Body of pancreas (tissue), 4 donors: ENCODE measurements around the gene CRB1. TPM values are rescaled to one million over a fixed set of nuclear protein-coding genes. Genes with fewer than 3 reads are reported as not detected.

Experiments used
- ATAC-seq: fragments of 150-250 bp; one replicate; pipeline ENCODE4 v1.9.1; 2016
- DNase-seq, 4 donors: peaks; one replicate each; pipeline ENCODE4 v3.0.0-alpha.2; 2019
- H3K27ac ChIP-seq, 4 donors: fragments of 200-600 bp; sonication (generic); 1 replicate in 3 of 4; 2 replicates in 1 of 4; pipeline versions ENCODE4 v1.5.1 to v1.6.1; 2016 to 2019; ENCODE audit warnings: mild to moderate bottlenecking in 1 of 4, mixed read lengths in 1 of 4, moderate library complexity in 1 of 4
- H3K27me3 ChIP-seq, 2 donors: fragments of 200-600 bp; sonication (generic); one replicate each; pipeline ENCODE4 v1.6.0; 2016; ENCODE audit warnings: mild to moderate bottlenecking in 1 of 2
- H3K36me3 ChIP-seq, 2 donors: fragments of 200-600 bp; sonication (generic); replicated peaks in 1 of 2; 2 replicates each; pipeline ENCODE4 v1.5.1; 2016; ENCODE audit warnings: low read depth in 2 of 2; ENCODE audit not compliant: insufficient read depth in 1 of 2
- H3K4me1 ChIP-seq: fragments of 200-600 bp; sonication (generic); one replicate; pipeline ENCODE4 v1.6.0; 2016
- H3K4me3 ChIP-seq, 2 donors: fragments of 200-600 bp; sonication (generic); 1 replicate in 1 of 2; 2 replicates in 1 of 2; pipeline ENCODE4 v1.5.1; 2016 to 2019
- H3K9me3 ChIP-seq, 3 donors: fragments of 200-600 bp; sonication (generic); 1 replicate in 2 of 3; 2 replicates in 1 of 3; pipeline ENCODE4 v1.5.1; 2016
- POLR2A ChIP-seq, 3 donors: fragments of 450-650 bp; IDR thresholded peaks; one replicate each; pipeline ENCODE4 v1.6.1; 2016; ENCODE audit warnings: antibody characterized with exemption in 3 of 3, mild to moderate bottlenecking in 2 of 3
- WGBS, 2 donors: methylation state at CpG; one replicate each; pipeline ENCODE4 v1.1.5; 2017; 5-methylcytosine and 5-hydroxymethylcytosine counted together
- intact Hi-C: fragments of 100-400 bp; cut with DNase I; formaldehyde crosslinking; loops from one replicate; pipeline ENCODE4 v1.15.1; 2023
- total RNA-seq, 2 donors: library from RNA; depleted of rRNA; stranded (reverse); fragments of >200 nt; gene quantifications; one replicate each; pipeline ENCODE4 v1.1.0, GENCODE V29; 2016
- TF ChIP-seq, protein P1 (sequence below), 7 experiments: fragments of 450-650 bp in 4 of 7; fragments of 200-600 bp in 3 of 7; sonication (generic) in 3 of 7; IDR thresholded peaks; one replicate each; pipeline ENCODE4 v1.5.1; 2016 to 2019; ENCODE audit warnings: antibody characterized with exemption in 7 of 7

The CRB1 gene
- total RNA-seq, 2 donors from 2014 or later, result 0.26 to 10.2 TPM

DNA sequence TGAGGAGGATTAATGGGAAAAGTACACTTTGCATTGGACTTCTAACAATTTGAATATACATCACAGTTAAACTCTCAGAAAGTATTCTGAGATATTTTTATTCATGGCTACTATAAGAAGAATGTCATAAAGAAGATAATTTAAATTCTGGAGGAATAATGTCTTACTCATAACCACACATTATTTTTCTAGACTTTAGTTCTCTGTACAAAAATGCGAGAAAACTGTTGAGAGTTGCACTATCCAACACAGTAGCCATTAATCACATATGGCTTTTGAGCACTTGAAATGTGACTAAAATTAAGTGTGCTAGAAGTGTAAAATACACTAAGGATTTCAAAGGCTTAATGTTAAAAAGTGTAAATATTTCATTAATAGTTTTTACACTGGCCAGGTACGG, 53.8 kb downstream of the CRB1 start:
- H3K27me3 ChIP-seq, result no peaks in the 10 kb centered on the region
- H3K36me3 ChIP-seq, result no peaks in the 10 kb centered on the region
- H3K4me1 ChIP-seq, result peaks cover 6% of the 10 kb centered on the region
- ATAC-seq (no peak), DNase-seq (no peak)
- no peak overlapping the region for H3K4me3 ChIP-seq
- WGBS, 2 donors, result 89 to 96% methylated on average over 2 of the region's 2 CpGs
- TF ChIP-seq, protein P1, sequence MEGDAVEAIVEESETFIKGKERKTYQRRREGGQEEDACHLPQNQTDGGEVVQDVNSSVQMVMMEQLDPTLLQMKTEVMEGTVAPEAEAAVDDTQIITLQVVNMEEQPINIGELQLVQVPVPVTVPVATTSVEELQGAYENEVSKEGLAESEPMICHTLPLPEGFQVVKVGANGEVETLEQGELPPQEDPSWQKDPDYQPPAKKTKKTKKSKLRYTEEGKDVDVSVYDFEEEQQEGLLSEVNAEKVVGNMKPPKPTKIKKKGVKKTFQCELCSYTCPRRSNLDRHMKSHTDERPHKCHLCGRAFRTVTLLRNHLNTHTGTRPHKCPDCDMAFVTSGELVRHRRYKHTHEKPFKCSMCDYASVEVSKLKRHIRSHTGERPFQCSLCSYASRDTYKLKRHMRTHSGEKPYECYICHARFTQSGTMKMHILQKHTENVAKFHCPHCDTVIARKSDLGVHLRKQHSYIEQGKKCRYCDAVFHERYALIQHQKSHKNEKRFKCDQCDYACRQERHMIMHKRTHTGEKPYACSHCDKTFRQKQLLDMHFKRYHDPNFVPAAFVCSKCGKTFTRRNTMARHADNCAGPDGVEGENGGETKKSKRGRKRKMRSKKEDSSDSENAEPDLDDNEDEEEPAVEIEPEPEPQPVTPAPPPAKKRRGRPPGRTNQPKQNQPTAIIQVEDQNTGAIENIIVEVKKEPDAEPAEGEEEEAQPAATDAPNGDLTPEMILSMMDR (IDR thresholded peaks at IDR 0.05), result no peak
- no peak for TF ChIP-seq POLR2A (IDR thresholded peaks at IDR 0.05)
- no peaks in the 10 kb centered on the region for H3K9me3 ChIP-seq
- intact Hi-C loops, result no loop called here
- no peak overlapping the region for H3K27ac ChIP-seq

DNA sequence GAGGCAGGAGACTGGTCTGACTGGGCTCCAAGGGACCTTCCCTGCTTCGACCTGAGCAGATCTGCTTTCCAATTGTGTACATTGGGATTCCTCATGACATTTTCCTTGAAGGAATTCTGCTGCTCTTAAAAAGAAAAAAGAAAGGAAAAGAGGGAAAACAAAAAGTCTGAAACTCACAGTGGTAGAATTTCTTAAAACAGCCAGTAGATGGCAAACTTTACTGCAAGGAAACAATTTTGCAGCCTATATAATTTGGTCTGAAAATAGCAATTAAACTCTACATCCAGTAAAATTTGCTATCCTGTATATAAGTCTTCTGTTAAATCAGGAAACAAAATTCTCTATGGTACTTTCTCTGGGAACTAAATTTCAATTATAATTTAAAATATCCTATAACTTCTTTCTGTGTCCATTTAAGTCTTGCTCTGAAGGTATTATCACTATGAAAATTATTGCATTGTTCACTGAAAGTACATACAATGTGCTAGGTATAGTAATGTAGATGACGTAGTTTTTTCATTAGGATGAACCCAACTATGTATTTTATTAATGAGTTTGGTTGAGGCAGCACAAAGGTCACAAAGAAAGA, 59.8 kb downstream of the CRB1 start:
- intact Hi-C loops, result no loop called here

DNA sequence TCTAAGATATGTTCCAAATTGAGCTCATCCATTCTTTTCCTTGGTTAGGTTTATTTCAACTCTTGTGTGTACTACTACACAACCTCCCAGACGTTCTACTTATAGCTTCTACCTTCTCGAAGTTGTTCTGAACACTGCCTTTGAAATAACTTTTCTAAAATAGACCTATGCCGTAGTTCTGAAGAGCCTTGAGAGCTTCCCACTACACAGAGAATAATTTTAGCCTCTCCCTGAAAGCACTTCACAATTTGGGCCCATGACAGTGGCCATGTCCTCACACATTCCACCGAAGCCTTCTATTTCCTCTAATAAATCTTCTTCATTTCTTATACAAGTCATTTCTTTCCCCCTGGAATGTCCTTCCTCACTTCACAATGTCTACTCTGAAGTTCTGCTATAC, 62.2 kb downstream of the CRB1 start:
- WGBS, 2 donors, result 66 to 72% methylated on average over 4 of the region's 4 CpGs
- Histone ChIP-seq H3K27ac (no peak overlapping the region), H3K9me3 (no peaks in the 10 kb centered on the region), H3K27me3 (no peaks in the 10 kb centered on the region), H3K4me1 (no peaks in the 10 kb centered on the region), H3K4me3 (no peak overlapping the region), H3K36me3 (no peaks in the 10 kb centered on the region)
- no peak for ATAC-seq
- DNase-seq, result no peak
- intact Hi-C loops, result no loop called here
- TF ChIP-seq, protein P1 (IDR thresholded peaks at IDR 0.05), result no peak
- TF ChIP-seq POLR2A (IDR thresholded peaks at IDR 0.05), result no peak

More for the DNA sequence above, 59.8 kb downstream of the CRB1 start:
- DNase-seq (no peak), ATAC-seq (no peak)
- Histone ChIP-seq H3K27ac (no peak overlapping the region), H3K27me3 (no peaks in the 10 kb centered on the region), H3K4me1 (no peaks in the 10 kb centered on the region), H3K9me3 (no peaks in the 10 kb centered on the region), H3K36me3 (no peaks in the 10 kb centered on the region), H3K4me3 (no peak overlapping the region)
- 4 to 16% methylated on average over 2 of the region's 2 CpGs for WGBS, 2 donors
- TF ChIP-seq, protein P1 (IDR thresholded peaks at IDR 0.05), result peak; percentile 30 to 67 (median 59)
- no peak for TF ChIP-seq POLR2A (IDR thresholded peaks at IDR 0.05)

DNA sequence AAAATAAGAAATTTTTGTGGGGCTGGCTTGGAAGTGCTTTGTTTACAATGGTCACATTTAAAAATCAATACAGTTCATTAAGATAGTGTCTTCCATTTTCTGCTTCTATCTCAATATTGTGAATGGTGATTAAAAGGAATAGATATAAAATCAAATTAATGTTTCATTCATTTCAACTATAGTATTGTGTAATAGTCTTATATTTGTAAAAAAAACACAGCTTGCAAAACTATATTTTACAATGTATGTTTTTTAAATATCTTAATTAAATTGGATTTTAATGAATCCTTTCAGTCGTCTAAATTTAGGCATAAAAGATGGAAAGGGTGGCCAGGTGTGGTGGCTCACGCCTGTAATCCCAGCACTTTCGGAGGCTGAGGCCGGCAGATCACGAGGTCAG, 63.5 kb downstream of the CRB1 start:
- WGBS, 2 donors, result 78 to 79% methylated on average over 5 of the region's 5 CpGs
- H3K27me3 ChIP-seq, result no peaks in the 10 kb centered on the region
- DNase-seq (no peak), ATAC-seq (no peak)
- no peaks in the 10 kb centered on the region for H3K9me3 ChIP-seq
- H3K4me1 ChIP-seq, result no peaks in the 10 kb centered on the region
- H3K4me3 ChIP-seq, result no peak overlapping the region
- TF ChIP-seq, protein P1 (IDR thresholded peaks at IDR 0.05), result no peak
- no peak for TF ChIP-seq POLR2A (IDR thresholded peaks at IDR 0.05)
- H3K36me3 ChIP-seq, result no peaks in the 10 kb centered on the region
- no peak overlapping the region for H3K27ac ChIP-seq
- intact Hi-C loops, result no loop called here

DNA sequence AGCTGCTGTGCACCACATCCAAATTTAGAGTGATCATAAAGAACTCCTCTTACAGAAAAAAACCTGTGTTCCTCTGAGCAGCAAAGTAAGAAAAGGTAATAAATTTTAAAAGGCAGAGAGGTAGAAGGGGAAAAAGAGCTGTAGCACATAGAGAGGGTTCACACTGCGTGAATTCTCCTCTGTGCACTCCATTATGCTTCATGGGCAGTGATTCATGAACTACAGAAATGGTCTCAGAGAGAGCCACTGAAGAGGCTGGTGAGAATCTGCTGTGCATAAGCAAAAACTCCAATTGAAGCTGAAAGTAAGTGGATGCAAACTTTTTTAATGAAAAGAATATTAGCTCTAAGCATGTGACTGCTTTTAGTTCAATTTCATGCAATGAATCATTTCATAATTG, 65.0 kb downstream of the CRB1 start:
- no peaks in the 10 kb centered on the region for H3K36me3 ChIP-seq
- no peaks in the 10 kb centered on the region for H3K9me3 ChIP-seq
- H3K27me3 ChIP-seq, result no peaks in the 10 kb centered on the region
- intact Hi-C loops, result no loop called here
- TF ChIP-seq POLR2A (IDR thresholded peaks at IDR 0.05), result no peak
- H3K4me1 ChIP-seq, result no peaks in the 10 kb centered on the region
- WGBS, 2 donors, result 83 to 90% methylated on average over 1 of the region's 1 CpG
- ATAC-seq (no peak), DNase-seq (no peak)
- H3K4me3 ChIP-seq, result no peak overlapping the region
- H3K27ac ChIP-seq, result no peak overlapping the region
